Common myeloid progenitor, CD34-positive (primary cell): ENCODE results near the gene DIS3L2.

Experiments
- CTCF ChIA-PET: fragments of 350-600 bp; sonication (Branson Sonifier 250); formaldehyde crosslinking; loops from one replicate; lab custom pipeline; 2021; ENCODE audit warnings: antibody characterized with exemption; lab: Charles Lee
- POLR2A ChIA-PET: fragments of 350-600 bp; sonication (Branson Sonifier 250); formaldehyde crosslinking; loops from one replicate; lab custom pipeline; 2021; ENCODE audit warnings: antibody characterized with exemption; lab: Charles Lee
- DNase-seq, 3 donors: peaks; one replicate each; pipeline versions ENCODE4 v3.0.0 to v3.0.0-alpha.2; 2013
- H3K27ac ChIP-seq, 2 experiments: 1 replicate in 1 of 2; 2 replicates in 1 of 2; pipeline ENCODE4 v1.7.0; 2013; ENCODE audit warnings: inconsistent platforms in 2 of 2, low read length in 2 of 2, mild to moderate bottlenecking in 2 of 2, low read depth in 1 of 2, moderate library complexity in 1 of 2; ENCODE audit not compliant: severe bottlenecking in 2 of 2, insufficient read depth in 1 of 2, poor library complexity in 1 of 2
- H3K27me3 ChIP-seq, 5 experiments: replicated peaks in 2 of 5; 1 replicate in 3 of 5; 2 replicates in 2 of 5; pipeline versions ENCODE4 v1.6.1 to v1.7.0; 2013; ENCODE audit warnings: low read length in 4 of 5, mild to moderate bottlenecking in 2 of 5, moderate library complexity in 2 of 5, inconsistent platforms in 1 of 5; ENCODE audit not compliant: insufficient read depth in 5 of 5, control insufficient read depth in 4 of 5
- H3K36me3 ChIP-seq, 4 experiments: 1 replicate in 2 of 4; 2 replicates in 2 of 4; pipeline versions ENCODE4 v1.6.1 to v1.7.0; 2013; ENCODE audit warnings: low read length in 3 of 4, control low read depth in 1 of 4, mild to moderate bottlenecking in 1 of 4; ENCODE audit not compliant: control insufficient read depth in 4 of 4, insufficient read depth in 4 of 4
- H3K4me1 ChIP-seq, 4 experiments: 1 replicate in 3 of 4; 2 replicates in 1 of 4; pipeline versions ENCODE4 v1.6.1 to v1.7.1; 2013; ENCODE audit warnings: low read length in 3 of 4, mild to moderate bottlenecking in 3 of 4, control low read depth in 1 of 4, inconsistent platforms in 1 of 4, moderate library complexity in 1 of 4; ENCODE audit not compliant: control insufficient read depth in 4 of 4, insufficient read depth in 4 of 4; ENCODE audit errors: control extremely low read depth in 1 of 4
- H3K4me3 ChIP-seq, 7 experiments: 1 replicate in 4 of 7; 2 replicates in 3 of 7; pipeline versions ENCODE4 v1.5.1 to v1.7.0; 2013; ENCODE audit warnings: mild to moderate bottlenecking in 7 of 7, low read length in 6 of 7, moderate library complexity in 6 of 7, inconsistent platforms in 2 of 7, low read depth in 2 of 7, control low read depth in 1 of 7; ENCODE audit not compliant: insufficient read depth in 4 of 7, control insufficient read depth in 1 of 7; ENCODE audit errors: extremely low read depth in 1 of 7
- H3K9me3 ChIP-seq, 5 experiments: 1 replicate in 4 of 5; 2 replicates in 1 of 5; pipeline versions ENCODE4 v1.6.1 to v1.7.1; 2013; ENCODE audit warnings: low read length in 4 of 5, mild to moderate bottlenecking in 2 of 5, inconsistent platforms in 1 of 5, low read depth in 1 of 5, moderate library complexity in 1 of 5; ENCODE audit not compliant: control insufficient read depth in 4 of 5, insufficient read depth in 2 of 5; ENCODE audit errors: control extremely low read depth in 1 of 5
- WGBS: methylation state at CpG from one replicate; pipeline ENCODE4 v1.1.5; 2013; ENCODE audit not compliant: insufficient coverage; 5-methylcytosine and 5-hydroxymethylcytosine counted together

Gene DIS3L2

DNA sequence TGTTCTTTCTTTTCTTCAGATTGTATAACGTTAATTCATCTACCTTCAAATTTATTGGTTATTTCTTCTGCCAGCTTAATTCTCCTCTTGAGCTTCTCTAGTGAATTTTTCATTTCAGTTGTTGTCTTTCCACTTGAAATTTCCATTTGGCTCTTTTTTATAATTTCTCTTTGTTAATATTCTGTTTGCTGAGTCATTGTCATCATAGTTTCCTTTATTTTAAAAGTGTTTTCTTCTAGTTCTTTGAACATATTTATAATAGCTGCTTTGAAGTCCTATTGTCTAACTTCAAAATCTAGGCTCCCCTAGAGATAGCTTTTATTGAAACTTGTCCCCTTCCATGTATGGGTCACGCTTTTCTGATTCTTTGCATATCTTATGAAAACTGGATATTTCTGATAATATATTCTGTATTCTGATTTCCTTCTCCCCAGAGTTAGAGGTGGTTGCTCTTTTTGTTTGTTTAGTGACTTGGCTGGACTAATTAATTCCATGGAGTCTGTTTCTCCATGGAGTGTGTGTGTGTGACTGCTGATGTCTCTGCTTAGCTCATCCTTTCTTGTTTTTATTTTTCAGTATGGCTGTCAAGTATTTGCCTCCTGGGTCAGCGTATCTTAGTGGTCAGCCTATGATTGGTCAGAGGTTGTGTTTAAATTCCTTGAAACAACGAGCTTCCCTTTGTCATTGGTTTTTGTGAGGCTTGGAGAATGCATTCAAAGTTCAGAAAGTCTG is 47.6 kb downstream of the DIS3L2 start:
- Histone ChIP-seq H3K4me1 (peaks cover 0 to 14% (median 12%) of the 10 kb centered on the region in 4 experiments), H3K4me3 (no peak overlapping the region), H3K27me3 (peaks cover 0 to 2% (median 0%) of the 10 kb centered on the region in 5 experiments), H3K9me3 (peaks cover 0 to 2% (median 0%) of the 10 kb centered on the region in 5 experiments), H3K27ac (no peak overlapping the region), H3K36me3 (peaks cover 0 to 4% (median 0%) of the 10 kb centered on the region in 4 experiments)
- 100% methylated on average over 2 of the region's 4 CpGs for WGBS
- ChIA-PET CTCF (no interaction called here), POLR2A (no interaction called here)
- DNase-seq: no peak

DNA sequence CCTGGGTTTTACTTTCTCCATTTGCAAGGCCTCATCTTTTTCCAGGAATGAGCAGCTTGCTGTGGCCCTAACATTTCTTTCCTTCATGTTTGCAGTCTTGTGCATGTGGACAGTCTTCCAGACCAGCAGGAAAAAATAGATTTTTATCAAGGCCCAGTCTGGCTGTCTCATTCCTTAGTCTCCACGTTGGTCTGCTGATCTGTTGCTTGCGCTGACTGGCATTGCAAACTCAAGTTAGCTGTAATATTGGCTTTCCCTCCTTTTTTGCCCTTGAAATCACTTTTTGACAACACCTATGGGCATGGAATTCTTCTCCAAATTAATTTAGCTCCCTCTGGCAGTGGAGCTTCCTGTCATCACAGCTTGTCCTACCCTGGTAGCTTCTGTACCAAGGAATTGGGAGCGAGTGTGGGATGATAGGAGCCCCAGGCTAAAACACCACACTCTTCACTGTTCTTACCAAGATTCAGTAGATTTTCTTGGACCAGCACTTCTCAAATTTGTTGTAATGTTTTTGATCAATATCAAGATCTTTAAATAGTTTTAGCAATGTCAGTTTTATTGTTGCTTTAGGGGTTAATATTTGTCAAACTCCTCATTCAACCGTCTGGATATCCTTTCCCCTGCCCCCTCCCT is 48.2 kb downstream of the DIS3L2 start:
- CTCF ChIA-PET: no interaction called here
- Histone ChIP-seq H3K27me3 (peaks cover 0 to 2% (median 0%) of the 10 kb centered on the region in 5 experiments), H3K36me3 (peaks cover 0 to 4% (median 0%) of the 10 kb centered on the region in 4 experiments), H3K27ac (no peak overlapping the region), H3K9me3 (peaks cover 0 to 2% (median 0%) of the 10 kb centered on the region in 5 experiments), H3K4me3 (no peak overlapping the region), H3K4me1 (peaks cover 0 to 18% (median 15%) of the 10 kb centered on the region in 4 experiments)
- DNase-seq: no peak
- 94% methylated on average over 2 of the region's 4 CpGs for WGBS
- POLR2A ChIA-PET: no interaction called here

DNA sequence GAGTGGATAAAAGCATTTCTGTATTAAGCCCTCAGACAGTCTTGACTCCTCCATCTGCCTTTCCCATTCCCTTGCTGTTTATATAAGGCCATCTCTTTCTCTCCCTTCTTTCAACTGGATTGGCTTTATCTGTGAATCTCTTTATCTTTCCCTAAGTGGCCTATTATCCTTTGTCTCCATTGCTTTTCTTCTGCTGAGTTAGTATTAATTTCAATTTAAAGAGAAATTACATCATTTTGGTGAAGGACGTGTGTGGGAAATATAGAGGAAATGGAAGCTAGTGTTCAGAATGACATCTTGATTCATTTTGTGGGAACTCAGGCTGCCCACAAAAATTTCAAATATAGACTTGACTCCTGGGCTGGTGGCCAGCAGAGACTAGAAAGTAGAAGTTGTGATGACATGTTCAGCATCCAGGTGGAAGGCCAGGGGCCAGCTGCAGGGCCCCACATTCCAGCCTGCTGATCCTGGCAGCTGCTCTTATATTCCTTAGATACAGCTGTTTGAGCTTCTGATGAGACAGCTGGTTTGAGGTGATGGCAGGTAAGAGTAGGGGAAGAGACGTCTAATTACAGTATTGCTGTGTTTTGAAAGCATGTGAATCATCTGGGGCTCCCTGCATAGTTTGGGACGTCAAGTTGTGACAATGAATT is 52.3 kb downstream of the DIS3L2 start:
- Histone ChIP-seq H3K27ac (no peak overlapping the region), H3K27me3 (peaks cover 0 to 2% (median 0%) of the 10 kb centered on the region in 5 experiments), H3K36me3 (peaks cover 2 to 24% (median 14%) of the 10 kb centered on the region in 4 experiments), H3K9me3 (no peaks in the 10 kb centered on the region), H3K4me3 (peak overlapping the region in 1 of 7 experiments; percentile 37), H3K4me1 (peaks cover 0 to 21% (median 13%) of the 10 kb centered on the region in 4 experiments)
- peak; percentile 19 to 78 (median 73) for DNase-seq
- POLR2A ChIA-PET: no interaction called here
- WGBS: 12% methylated on average over 3 of the region's 3 CpGs
- CTCF ChIA-PET: interaction anchor here (1.1 to 1.7 kb wide), 2 partner anchors 13 to 21 kb away, joined by 3 to 4 read pairs; no protein-coding TSS in a partner anchor

DNA sequence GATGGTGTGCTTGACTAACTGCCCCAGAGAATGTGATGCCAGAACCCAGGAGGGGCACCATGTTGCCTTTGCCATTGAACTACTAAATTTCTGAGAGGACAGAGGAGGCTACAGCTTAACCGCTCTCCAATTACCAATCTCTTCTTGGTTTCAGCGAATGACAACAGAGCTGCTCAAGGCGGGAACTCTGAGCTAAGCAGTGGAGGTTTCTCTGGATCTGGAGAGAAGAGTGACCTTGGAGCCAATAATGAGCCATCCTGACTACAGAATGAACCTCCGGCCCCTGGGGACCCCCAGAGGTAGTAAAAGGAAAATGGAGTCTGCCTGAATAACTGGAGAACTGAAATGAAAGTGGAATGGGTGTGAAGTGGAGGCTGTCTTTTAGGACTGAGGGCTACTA is 53.2 kb downstream of the DIS3L2 start:
- Histone ChIP-seq H3K27ac (no peak overlapping the region), H3K4me3 (no peak overlapping the region), H3K27me3 (peaks cover 0 to 2% (median 0%) of the 10 kb centered on the region in 5 experiments), H3K9me3 (no peaks in the 10 kb centered on the region), H3K36me3 (peaks cover 2 to 21% (median 14%) of the 10 kb centered on the region in 4 experiments), H3K4me1 (peaks cover 0 to 21% (median 13%) of the 10 kb centered on the region in 4 experiments)
- WGBS: 94% methylated on average over 4 of the region's 4 CpGs
- ChIA-PET POLR2A (no interaction called here), CTCF (interaction anchor here (1.1 to 1.7 kb wide), 3 partner anchors 12 to 32 kb away, joined by 3 to 4 read pairs (median 3); no protein-coding TSS in a partner anchor)
- no peak for DNase-seq

DNA sequence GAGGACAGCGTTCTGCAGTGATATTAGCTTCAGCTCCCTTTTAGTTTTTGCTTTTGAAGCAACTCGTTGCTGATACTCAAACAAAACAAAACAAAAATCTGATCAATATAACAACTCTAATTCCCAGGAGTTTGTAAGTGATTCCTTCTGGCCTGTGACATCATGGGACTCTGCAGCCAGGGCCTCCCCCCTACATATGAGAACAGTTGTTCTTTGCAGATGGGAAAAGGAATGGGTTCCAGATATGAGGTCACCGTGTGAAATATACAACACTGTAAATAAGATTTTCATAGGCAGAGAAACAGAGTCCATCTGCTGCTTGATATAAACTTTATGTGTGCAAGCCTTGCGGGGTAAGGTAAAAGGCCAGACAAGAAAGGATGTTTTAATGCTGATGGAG is 56.7 kb downstream of the DIS3L2 start:
- H3K9me3 ChIP-seq: no peaks in the 10 kb centered on the region
- no peak overlapping the region for H3K27ac ChIP-seq
- WGBS: 100% methylated on average over 1 of the region's 4 CpGs
- no peaks in the 10 kb centered on the region for H3K27me3 ChIP-seq
- DNase-seq: no peak
- H3K4me3 ChIP-seq: no peak overlapping the region
- ChIA-PET POLR2A (no interaction called here), CTCF (no interaction called here)
- peaks cover 4 to 42% (median 25%) of the 10 kb centered on the region in 4 experiments for H3K36me3 ChIP-seq
- H3K4me1 ChIP-seq: peaks cover 0 to 17% (median 11%) of the 10 kb centered on the region in 4 experiments

DNA sequence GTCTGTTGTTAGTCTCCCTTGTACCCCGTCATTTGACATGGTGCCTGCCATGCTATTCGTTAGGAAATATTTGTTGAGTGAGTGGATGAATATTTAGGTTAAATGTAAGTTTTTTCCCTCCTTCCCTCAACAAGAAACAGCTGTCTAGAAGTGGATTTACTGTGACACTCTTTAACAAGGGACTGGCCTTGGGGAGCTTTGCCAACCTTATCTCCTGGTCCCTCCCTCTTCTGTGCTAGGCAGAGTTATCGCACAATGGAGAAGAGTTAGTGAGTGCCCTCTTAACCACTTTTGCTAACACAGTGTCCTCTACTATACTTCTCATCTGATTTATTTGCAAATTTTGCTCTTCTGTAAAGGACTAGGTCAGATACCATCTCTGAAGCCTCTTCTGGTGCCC is 61.2 kb downstream of the DIS3L2 start:
- ChIA-PET POLR2A (no interaction called here), CTCF (interaction anchor here (2.8 kb wide), 1 partner anchor 10 kb away, joined by 8 read pairs; no protein-coding TSS in a partner anchor)
- Histone ChIP-seq H3K4me1 (no peaks in the 10 kb centered on the region), H3K36me3 (peaks cover 6 to 39% (median 24%) of the 10 kb centered on the region in 4 experiments), H3K4me3 (no peak overlapping the region), H3K27me3 (no peaks in the 10 kb centered on the region), H3K27ac (no peak overlapping the region), H3K9me3 (no peaks in the 10 kb centered on the region)
- no peak for DNase-seq
- no CpG with 5 or more reads among the region's 3 CpGs for WGBS
